Panc1 (cell line): ENCODE measurements around the gene HMMR. TPM values are rescaled to one million over a fixed set of nuclear protein-coding genes. Genes with fewer than 3 reads are reported as not detected.

Experiments
- ATAC-seq: fragments of 200-7000 bp; cut with Tn5 transposase; 2 replicates; pipeline ENCODE4 v1.9.1; 2020; ENCODE audit warnings: mild to moderate bottlenecking, moderate library complexity
- BruUV-seq: library from RNA; stranded (reverse); fragments of 400-500 nt; replicated peaks from 2 replicates; lab custom pipeline; 2021; lab: Mats Ljungman, UMichigan
- CTCF ChIA-PET: fragments of 300-600 bp; sonication (Branson Sonifier 250); formaldehyde crosslinking; loops from one replicate; lab custom pipeline; 2022; ENCODE audit warnings: antibody characterized with exemption; lab: Charles Lee
- POLR2A ChIA-PET: fragments of 300-600 bp; sonication (Branson Sonifier 250); formaldehyde crosslinking; loops from one replicate; lab custom pipeline; 2022; ENCODE audit warnings: antibody characterized with exemption; lab: Charles Lee
- DNase-seq: peaks from one replicate; pipeline ENCODE4 v3.0.0-alpha.2; 2010; ENCODE audit warnings: low read depth, low spot score
- H3K27ac ChIP-seq: 2 replicates; pipeline ENCODE4 v1.5.1; 2011; ENCODE audit warnings: mild to moderate bottlenecking, low read length, inconsistent platforms
- H3K27me3 ChIP-seq: fragments of 200-500 bp; sonication (Bioruptor generic); 2 replicates; pipeline ENCODE4 v1.6.0; 2014; ENCODE audit warnings: low read length, inconsistent platforms; ENCODE audit not compliant: control insufficient read depth, insufficient read depth
- H3K36me3 ChIP-seq: fragments of 200-500 bp; sonication (Bioruptor generic); 2 replicates; pipeline ENCODE4 v1.5.1; 2014; ENCODE audit warnings: inconsistent platforms, mild to moderate bottlenecking, low read length, moderate library complexity; ENCODE audit not compliant: control insufficient read depth, insufficient read depth
- H3K4me1 ChIP-seq: 2 replicates; pipeline ENCODE4 v1.5.1; 2011; ENCODE audit warnings: inconsistent platforms, mild to moderate bottlenecking, low read length, moderate library complexity; ENCODE audit not compliant: control insufficient read depth, insufficient read depth
- H3K4me3 ChIP-seq, 2 experiments: 2 replicates each; pipeline ENCODE4 v1.5.1; 2011 to 2012; ENCODE audit warnings: low read depth in 2 of 2, low read length in 2 of 2, mild to moderate bottlenecking in 2 of 2, inconsistent platforms in 1 of 2, moderate library complexity in 1 of 2
- H3K9me3 ChIP-seq: fragments of 200-500 bp; sonication (Bioruptor generic); 2 replicates; pipeline ENCODE4 v1.5.1; 2014; ENCODE audit warnings: low read depth, mild to moderate bottlenecking, inconsistent platforms, low read length, moderate library complexity; ENCODE audit not compliant: control insufficient read depth, insufficient read depth
- CTCF ChIP-seq: fragments of 450-650 bp; IDR thresholded peaks from 2 replicates; pipeline ENCODE4 v1.5.1; 2017; ENCODE audit warnings: mild to moderate bottlenecking
- POLR2AphosphoS5 ChIP-seq: IDR thresholded peaks from 2 replicates; pipeline ENCODE4 v1.6.1; 2012; ENCODE audit warnings: mild to moderate bottlenecking, low read depth, low read length, moderate library complexity
- REST ChIP-seq, 2 experiments: IDR thresholded peaks; 2 replicates each; pipeline ENCODE4 v1.6.1; 2011 to 2012; ENCODE audit warnings: low read depth in 2 of 2, control low read depth in 1 of 2, low read length in 1 of 2, mild to moderate bottlenecking in 1 of 2, moderate library complexity in 1 of 2; ENCODE audit not compliant: insufficient read depth in 1 of 2
- SIN3A ChIP-seq: IDR thresholded peaks from 2 replicates; pipeline ENCODE4 v1.6.1; 2012; ENCODE audit warnings: low read depth, mild to moderate bottlenecking, low read length, moderate library complexity, borderline replicate concordance; ENCODE audit not compliant: insufficient read depth
- TCF7L2 ChIP-seq: IDR thresholded peaks from 2 replicates; pipeline ENCODE4 v1.6.1; 2011; ENCODE audit warnings: mild to moderate bottlenecking, low read depth, low read length, inconsistent platforms
- in situ Hi-C: cut with HindIII; loops from 2 replicates; pipeline ENCODE4 v1.10.0; 2016; ENCODE audit warnings: low sequenced_read_pairs, low pct_unique_long_range_greater_than_20kb
- intact Hi-C: fragments of 100-400 bp; cut with micrococcal nuclease; formaldehyde crosslinking; loops from one replicate; pipeline ENCODE4 v1.10.0; 2022; ENCODE audit not compliant: unreplicated experiment
- total RNA-seq: library from RNA; stranded (reverse); gene quantifications from one replicate; pipeline ENCODE4 v1.2.1, GENCODE V29; 2021; ENCODE audit not compliant: unreplicated experiment

The HMMR gene
- total RNA-seq, 1 experiment from 2014 or later = 42.5 TPM

- DNase-seq (no peak), ATAC-seq (no peak)
- ChIA-PET CTCF (no interaction called here), POLR2A (no interaction called here)
- TF ChIP-seq POLR2AphosphoS5 (no peak), SIN3A (no peak), TCF7L2 (no peak), REST (IDR thresholded peaks at IDR 0.05; ENCODE audit: insufficient read depth in 1 of 2, low read depth in 2 of 2, low read length in 1 of 2) (no peak), CTCF (no peak)
- intact Hi-C loops (no loop called here), in situ Hi-C loops (no loop called here)
- H3K9me3 ChIP-seq = no peaks in the 10 kb centered on the region
- H3K4me3 ChIP-seq = no peak overlapping the region
- H3K4me1 ChIP-seq = no peaks in the 10 kb centered on the region
- H3K27me3 ChIP-seq = peaks cover 6% of the 10 kb centered on the region
- no peaks in the 10 kb centered on the region for H3K36me3 ChIP-seq
- no peak overlapping the region for H3K27ac ChIP-seq
- BruUV-seq = no TSS peak
Measured at GRCh38 chr5:163531272-163531671, 70.8 kb downstream of the HMMR start.

- in situ Hi-C loops = no loop called here
- TF ChIP-seq REST (IDR thresholded peaks at IDR 0.05; ENCODE audit: insufficient read depth in 1 of 2, low read depth in 2 of 2, low read length in 1 of 2) (no peak), TCF7L2 (no peak), POLR2AphosphoS5 (no peak), SIN3A (no peak)
Measured at GRCh38 chr5:163532171-163533084, 72.0 kb downstream of the HMMR start.

More at GRCh38 chr5:163532171-163533084, 72.0 kb downstream of the HMMR start:
- H3K36me3 ChIP-seq = no peaks in the 10 kb centered on the region
- no peak overlapping the region for H3K4me3 ChIP-seq
- H3K4me1 ChIP-seq = no peaks in the 10 kb centered on the region
- no peak for DNase-seq
- peaks cover 6% of the 10 kb centered on the region for H3K27me3 ChIP-seq
- no peak overlapping the region for H3K27ac ChIP-seq
- CTCF ChIA-PET = interaction anchor here (0.6 kb wide), 1 partner anchor 18 kb away, joined by 5 read pairs; no protein-coding TSS in a partner anchor
- BruUV-seq = no TSS peak
- no peak for ATAC-seq
- no peaks in the 10 kb centered on the region for H3K9me3 ChIP-seq
- intact Hi-C loops = no loop called here
- POLR2A ChIA-PET = no interaction called here
